Neuronal stem cell (in vitro differentiated cells): ENCODE data around the gene FAM174C.

Source experiments
- DNase-seq: peaks from one replicate; pipeline ENCODE4 v3.0.0-alpha.2; 2013; ENCODE audit warnings: low spot score
- H2AFZ ChIP-seq: one replicate; pipeline ENCODE4 v1.6.1; 2013; ENCODE audit warnings: mild to moderate bottlenecking, low read length, inconsistent platforms
- H2AK5ac ChIP-seq: 2 replicates; pipeline ENCODE4 v1.6.1; 2013; ENCODE audit warnings: low read depth, mild to moderate bottlenecking, inconsistent platforms, low read length, moderate library complexity, mixed read lengths
- H2BK120ac ChIP-seq: 2 replicates; pipeline ENCODE4 v1.6.1; 2013; ENCODE audit warnings: low read depth, mild to moderate bottlenecking, inconsistent platforms, low read length, moderate library complexity, mixed read lengths
- H2BK12ac ChIP-seq: one replicate; pipeline ENCODE4 v1.6.1; 2013; ENCODE audit warnings: low read length, inconsistent platforms
- H2BK15ac ChIP-seq: 2 replicates; pipeline ENCODE4 v1.6.1; 2013; ENCODE audit warnings: mild to moderate bottlenecking, low read length, inconsistent platforms, mixed read lengths
- H2BK5ac ChIP-seq: one replicate; pipeline ENCODE4 v1.6.1; 2013; ENCODE audit warnings: inconsistent platforms, mild to moderate bottlenecking, low read length, moderate library complexity
- H3K14ac ChIP-seq: one replicate; pipeline ENCODE4 v1.6.1; 2013; ENCODE audit warnings: low read length, inconsistent platforms
- H3K18ac ChIP-seq: 2 replicates; pipeline ENCODE4 v1.6.1; 2013; ENCODE audit warnings: low read length, inconsistent platforms
- H3K23ac ChIP-seq: 2 replicates; pipeline ENCODE4 v1.6.1; 2013; ENCODE audit warnings: low read depth, mild to moderate bottlenecking, mixed read lengths, low read length, inconsistent platforms; ENCODE audit not compliant: poor library complexity
- H3K27ac ChIP-seq: replicated peaks from 3 replicates; pipeline ENCODE4 v1.5.1; 2013; ENCODE audit warnings: low read length, inconsistent platforms
- H3K27me3 ChIP-seq, 3 experiments: 2 replicates each; pipeline ENCODE4 v1.6.1; 2013; ENCODE audit warnings: low read length in 3 of 3, mild to moderate bottlenecking in 2 of 3, inconsistent platforms in 1 of 3, low read depth in 1 of 3, mixed read lengths in 1 of 3, moderate library complexity in 1 of 3; ENCODE audit not compliant: control insufficient read depth in 3 of 3, insufficient read depth in 3 of 3
- H3K36me3 ChIP-seq, 2 donors: replicated peaks in 1 of 2; 2 replicates each; pipeline ENCODE4 v1.6.1; 2013; ENCODE audit warnings: low read length in 2 of 2; ENCODE audit not compliant: control insufficient read depth in 2 of 2, insufficient read depth in 2 of 2
- H3K4ac ChIP-seq: 2 replicates; pipeline ENCODE4 v1.6.1; 2013; ENCODE audit warnings: inconsistent platforms, mild to moderate bottlenecking, low read length, moderate library complexity
- H3K4me1 ChIP-seq, 2 donors: 1 replicate in 1 of 2; 2 replicates in 1 of 2; pipeline ENCODE4 v1.6.1; 2013; ENCODE audit warnings: low read length in 2 of 2, low read depth in 1 of 2; ENCODE audit not compliant: control insufficient read depth in 2 of 2, insufficient read depth in 1 of 2
- H3K4me2 ChIP-seq: one replicate; pipeline ENCODE4 v1.6.1; 2013; ENCODE audit warnings: mild to moderate bottlenecking, low read length, inconsistent platforms; ENCODE audit not compliant: insufficient read depth, poor library complexity, severe bottlenecking
- H3K4me3 ChIP-seq, 2 donors: 2 replicates each; pipeline ENCODE4 v1.5.1; 2013; ENCODE audit warnings: low read length in 2 of 2, mild to moderate bottlenecking in 2 of 2, inconsistent platforms in 1 of 2, moderate library complexity in 1 of 2
- H3K79me1 ChIP-seq: one replicate; pipeline ENCODE4 v1.6.1; 2013; ENCODE audit warnings: low read depth, mild to moderate bottlenecking, inconsistent platforms, low read length, moderate library complexity
- H3K9ac ChIP-seq: one replicate; pipeline ENCODE4 v1.6.1; 2013; ENCODE audit warnings: mild to moderate bottlenecking, low read depth, low read length, inconsistent platforms; ENCODE audit not compliant: poor library complexity
- H3K9me3 ChIP-seq, 2 donors: replicated peaks in 1 of 2; 2 replicates each; pipeline versions ENCODE3 to v1.6.1; 2013; ENCODE audit warnings: low read length in 2 of 2, mild to moderate bottlenecking in 2 of 2, inconsistent platforms in 1 of 2, low read depth in 1 of 2, mixed read lengths in 1 of 2, moderate library complexity in 1 of 2; ENCODE audit not compliant: control insufficient read depth in 2 of 2, insufficient read depth in 1 of 2
- H4K8ac ChIP-seq: one replicate; pipeline ENCODE4 v1.6.1; 2013; ENCODE audit warnings: low read depth, mild to moderate bottlenecking, inconsistent platforms, low read length, moderate library complexity
- H4K91ac ChIP-seq: one replicate; pipeline ENCODE4 v1.6.1; 2013; ENCODE audit warnings: low read length, low read depth, mild to moderate bottlenecking, inconsistent platforms; ENCODE audit not compliant: poor library complexity
- WGBS, 2 donors: extraction: QIAGEN DNeasy Blood & Tissue Kit; methylation state at CpG; one replicate each; pipeline ENCODE4 v1.1.7; 2013; ENCODE audit warnings: missing lambda C conversion rate in 2 of 2, mixed read lengths in 1 of 2; ENCODE audit not compliant: insufficient read length in 2 of 2, insufficient replicate concordance in 1 of 2; ENCODE audit errors: extremely low coverage in 2 of 2; 5-methylcytosine and 5-hydroxymethylcytosine counted together

FAM174C gene

GRCh38 chr19:1235625-1236538 is 39.4 kb upstream of the FAM174C start:
- H4K91ac ChIP-seq: peak overlapping the region; percentile 92
- WGBS, 2 donors: no CpG with 5 or more reads among the region's 39 CpGs
- H2AFZ ChIP-seq: no peak overlapping the region
- no peak for DNase-seq
- H2AK5ac ChIP-seq: peak overlapping the region; percentile 100
- H3K27me3 ChIP-seq: no peaks in the 10 kb centered on the region
- H3K79me1 ChIP-seq: peaks cover 37% of the 10 kb centered on the region
- H3K14ac ChIP-seq: peak overlapping the region; percentile 89
- H3K9me3 ChIP-seq: no peaks in the 10 kb centered on the region
- peak overlapping the region; percentile 69 to 82 for H3K4me3 ChIP-seq
- H3K4me2 ChIP-seq: peak overlapping the region; percentile 69
- peak overlapping the region; percentile 97 for H3K18ac ChIP-seq
- peak overlapping the region; percentile 100 for H3K4ac ChIP-seq
- peak overlapping the region; percentile 68 for H3K27ac ChIP-seq
- peak overlapping the region; percentile 97 for H2BK12ac ChIP-seq
- H3K4me1 ChIP-seq: peaks cover 19 to 24% of the 10 kb centered on the region in 2 donors
- H2BK15ac ChIP-seq: peak overlapping the region; percentile 92
- H2BK5ac ChIP-seq: peak overlapping the region; percentile 93
- H3K23ac ChIP-seq: peak overlapping the region; percentile 93
- peak overlapping the region; percentile 100 for H4K8ac ChIP-seq
- H3K36me3 ChIP-seq: peaks cover 34 to 45% of the 10 kb centered on the region in 2 donors
- H3K9ac ChIP-seq: peak overlapping the region; percentile 90
- H2BK120ac ChIP-seq: peak overlapping the region; percentile 94

- WGBS, 2 donors: no CpG with 5 or more reads among the region's 42 CpGs
- H3K14ac ChIP-seq: peak overlapping the region; percentile 89
- peaks cover 33 to 43% of the 10 kb centered on the region in 2 donors for H3K36me3 ChIP-seq
- H3K4me3 ChIP-seq: peak overlapping the region; percentile 69 to 96
- peak overlapping the region; percentile 93 for H2BK5ac ChIP-seq
- no peak for DNase-seq
- peak overlapping the region; percentile 58 for H2AFZ ChIP-seq
- H2BK120ac ChIP-seq: peak overlapping the region; percentile 94
- peak overlapping the region; percentile 99 for H3K18ac ChIP-seq
- peak overlapping the region; percentile 85 for H3K23ac ChIP-seq
- H2BK15ac ChIP-seq: peak overlapping the region; percentile 92
- peak overlapping the region; percentile 100 for H4K8ac ChIP-seq
- H3K9ac ChIP-seq: peak overlapping the region; percentile 99
- peaks cover 36% of the 10 kb centered on the region for H3K79me1 ChIP-seq
- peak overlapping the region; percentile 68 for H3K27ac ChIP-seq
- no peaks in the 10 kb centered on the region for H3K27me3 ChIP-seq
- peaks cover 22 to 24% of the 10 kb centered on the region in 2 donors for H3K4me1 ChIP-seq
- H2AK5ac ChIP-seq: peak overlapping the region; percentile 100
- H2BK12ac ChIP-seq: peak overlapping the region; percentile 97
- no peak overlapping the region for H4K91ac ChIP-seq
- H3K9me3 ChIP-seq: no peaks in the 10 kb centered on the region
- peak overlapping the region; percentile 100 for H3K4ac ChIP-seq
- H3K4me2 ChIP-seq: peak overlapping the region; percentile 86
Observed at GRCh38 chr19:1236576-1236975, 38.8 kb upstream of the FAM174C start.

GRCh38 chr19:1237027-1237659 is 38.2 kb upstream of the FAM174C start:
- Histone ChIP-seq H3K79me1 (peaks cover 32% of the 10 kb centered on the region), H3K27me3 (no peaks in the 10 kb centered on the region), H2BK120ac (peak overlapping the region; percentile 72), H2BK12ac (peak overlapping the region; percentile 41), H3K14ac (peak overlapping the region; percentile 71), H2BK5ac (peak overlapping the region; percentile 90), H4K91ac (no peak overlapping the region), H2AK5ac (peak overlapping the region; percentile 94), H2AFZ (peak overlapping the region; percentile 58), H3K4me3 (peak overlapping the region; percentile 69 to 96), H3K4me1 (peaks cover 24 to 25% of the 10 kb centered on the region in 2 donors), H4K8ac (no peak overlapping the region), H2BK15ac (peak overlapping the region; percentile 67), H3K9me3 (no peaks in the 10 kb centered on the region), H3K27ac (peak overlapping the region; percentile 59), H3K4ac (peak overlapping the region; percentile 84), H3K23ac (peak overlapping the region; percentile 85), H3K36me3 (peaks cover 30 to 38% of the 10 kb centered on the region in 2 donors), H3K18ac (peak overlapping the region; percentile 99), H3K9ac (peak overlapping the region; percentile 99), H3K4me2 (peak overlapping the region; percentile 86)
- DNase-seq: no peak
- WGBS, 2 donors: no CpG with 5 or more reads among the region's 60 CpGs
